Peyer's patch (tissue), 4 donors: ENCODE results near the gene RBPJ. TPM values are rescaled to one million over a fixed set of nuclear protein-coding genes. Genes with fewer than 3 reads are reported as not detected.

Source experiments
- DNase-seq, 3 donors: peaks; one replicate each; pipeline ENCODE4 v3.0.0-alpha.2; 2017 to 2019
- H3K27ac ChIP-seq, 4 donors: fragments of 200-600 bp; sonication (generic); one replicate each; pipeline ENCODE4 v1.5.1; 2016 to 2019
- H3K27me3 ChIP-seq, 2 donors: fragments of 200-600 bp; sonication (generic); one replicate each; pipeline ENCODE4 v1.5.1; 2019
- H3K36me3 ChIP-seq, 3 donors: fragments of 200-600 bp; sonication (generic); one replicate each; pipeline ENCODE4 v1.5.1; 2016 to 2019
- H3K4me1 ChIP-seq, 4 donors: fragments of 200-600 bp; sonication (generic); one replicate each; pipeline ENCODE4 v1.5.1; 2016 to 2019
- H3K4me3 ChIP-seq, 4 donors: fragments of 200-600 bp; sonication (generic); 1 replicate in 3 of 4; 2 replicates in 1 of 4; pipeline ENCODE4 v1.5.1; 2016 to 2019; ENCODE audit warnings: mild to moderate bottlenecking in 1 of 4
- H3K9me3 ChIP-seq, 4 donors: fragments of 200-600 bp; sonication (generic); one replicate each; pipeline ENCODE4 v1.5.1; 2016 to 2019; ENCODE audit warnings: mild to moderate bottlenecking in 1 of 4
- CTCF ChIP-seq, 6 experiments: fragments of 450-650 bp in 4 of 6; fragments of 200-600 bp in 2 of 6; sonication (generic) in 1 of 6; IDR thresholded peaks; one replicate each; pipeline ENCODE4 v1.5.1; 2017 to 2019; ENCODE audit warnings: antibody characterized with exemption in 6 of 6, mild to moderate bottlenecking in 3 of 6, moderate library complexity in 1 of 6
- POLR2A ChIP-seq, 2 donors: fragments of 450-650 bp; IDR thresholded peaks; one replicate each; pipeline ENCODE4 v1.5.1; 2017; ENCODE audit warnings: antibody characterized with exemption in 2 of 2, mild to moderate bottlenecking in 2 of 2, moderate library complexity in 2 of 2
- total RNA-seq, 4 donors: library from RNA; depleted of rRNA; stranded (reverse); fragments of >200 nt; gene quantifications; one replicate each; pipeline ENCODE4 v1.1.0, GENCODE V29; 2016

Gene RBPJ
- total RNA-seq, 4 donors from 2014 or later, result 27.6 to 105 (median 42.8) TPM

DNA sequence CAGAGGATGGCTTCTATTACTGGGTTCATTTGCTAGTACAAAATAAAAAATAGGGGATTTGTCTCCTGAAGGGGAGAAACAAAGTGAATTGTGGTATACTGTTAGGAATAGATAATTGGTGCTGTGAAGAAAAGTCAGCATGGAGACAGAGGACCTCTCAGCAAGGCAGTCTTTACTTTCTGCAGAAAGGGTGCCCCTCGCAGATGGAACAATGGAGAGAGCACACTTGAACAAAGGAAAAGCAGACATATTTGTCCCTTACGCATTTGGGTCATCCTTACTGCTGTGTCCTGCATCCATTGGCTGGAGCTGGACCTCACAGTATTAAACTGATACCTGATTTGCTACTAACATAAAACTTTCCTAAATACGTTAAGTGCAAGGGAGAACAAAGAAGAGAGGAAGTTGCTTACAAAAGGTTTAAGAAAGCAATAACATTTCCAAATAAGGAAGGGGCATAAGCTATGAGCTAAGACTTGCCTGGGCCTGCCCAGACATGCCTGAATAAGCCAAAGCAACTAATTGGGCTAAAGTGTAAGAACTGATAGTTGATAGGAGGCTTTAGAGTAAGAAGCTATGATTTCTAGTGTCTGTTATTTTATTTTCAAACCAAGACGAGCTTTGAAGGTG lies 85.6 kb downstream of the RBPJ start:
- no peak overlapping the region for H3K27ac ChIP-seq
- TF ChIP-seq CTCF (IDR thresholded peaks at IDR 0.05) (no peak), POLR2A (IDR thresholded peaks at IDR 0.05) (no peak)
- no peak overlapping the region for H3K4me3 ChIP-seq
- H3K4me1 ChIP-seq, result no peaks in the 10 kb centered on the region
- H3K36me3 ChIP-seq, result peaks cover 0 to 14% (median 0%) of the 10 kb centered on the region in 3 donors
- DNase-seq, result no peak
- no peaks in the 10 kb centered on the region for H3K27me3 ChIP-seq
- H3K9me3 ChIP-seq, result peaks cover 0 to 9% (median 0%) of the 10 kb centered on the region in 4 donors

GRCh38 chr4:26407476-26407875 lies 86.7 kb downstream of the RBPJ start:
- TF ChIP-seq CTCF (IDR thresholded peaks at IDR 0.05), result no peak
- no peak for TF ChIP-seq POLR2A (IDR thresholded peaks at IDR 0.05)
- no peak overlapping the region for H3K27ac ChIP-seq
- H3K9me3 ChIP-seq, result peaks cover 0 to 9% (median 0%) of the 10 kb centered on the region in 4 donors
- no peaks in the 10 kb centered on the region for H3K4me1 ChIP-seq
- no peak overlapping the region for H3K4me3 ChIP-seq
- no peak for DNase-seq
- peaks cover 0 to 14% (median 0%) of the 10 kb centered on the region in 3 donors for H3K36me3 ChIP-seq
- H3K27me3 ChIP-seq, result no peaks in the 10 kb centered on the region

DNA sequence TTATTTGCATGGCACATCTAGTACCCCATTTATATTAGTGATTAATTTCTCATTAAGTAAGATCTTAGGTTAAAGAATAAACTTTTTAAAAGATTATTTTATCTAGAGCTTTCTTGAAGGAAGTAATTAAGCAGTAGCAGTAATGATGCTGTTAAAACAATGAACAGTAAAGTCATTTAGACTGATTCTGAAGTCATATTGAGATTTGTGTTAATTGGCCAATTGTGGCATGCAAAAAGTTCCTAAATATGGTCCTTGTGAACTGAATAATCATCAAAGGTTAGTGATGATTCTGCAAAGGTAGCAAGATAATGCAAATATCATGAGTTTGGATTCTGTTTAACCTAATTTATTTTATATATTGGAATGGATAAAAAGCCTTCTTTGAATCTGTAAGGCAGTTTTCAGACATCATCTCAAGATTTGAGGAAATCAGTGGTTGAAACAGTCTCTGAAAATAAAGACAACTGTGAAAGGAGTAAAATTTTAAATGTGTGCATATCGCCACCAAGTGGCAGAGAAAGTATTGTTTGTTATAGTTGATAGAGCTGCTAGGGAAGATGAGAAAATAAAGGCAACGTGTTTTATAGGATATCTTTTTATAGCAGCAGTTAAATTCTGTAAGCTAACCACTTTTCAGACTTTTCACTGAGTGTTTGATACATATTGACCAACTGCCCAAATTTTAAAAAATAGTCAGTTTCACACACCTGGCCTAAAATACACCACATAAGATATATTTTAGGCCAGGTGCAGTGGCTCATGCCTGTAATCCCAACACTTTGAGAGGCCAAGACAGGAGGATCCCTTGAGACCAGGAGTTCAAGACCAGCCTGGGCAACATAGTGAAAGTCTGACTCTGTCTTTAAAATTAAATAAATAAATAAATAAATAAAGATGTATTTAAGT lies 89.8 kb downstream of the RBPJ start:
- Histone ChIP-seq H3K36me3 (peaks cover 0 to 17% (median 0%) of the 10 kb centered on the region in 3 donors), H3K27ac (no peak overlapping the region), H3K4me1 (no peaks in the 10 kb centered on the region), H3K9me3 (peaks cover 0 to 9% (median 0%) of the 10 kb centered on the region in 4 donors), H3K4me3 (no peak overlapping the region), H3K27me3 (no peaks in the 10 kb centered on the region)
- TF ChIP-seq CTCF (IDR thresholded peaks at IDR 0.05) (peak; percentile 19 to 83 (median 71)), POLR2A (IDR thresholded peaks at IDR 0.05) (no peak)
- DNase-seq, result no peak

- Histone ChIP-seq H3K27ac (no peak overlapping the region), H3K36me3 (peaks cover 0 to 10% (median 0%) of the 10 kb centered on the region in 3 donors), H3K9me3 (no peaks in the 10 kb centered on the region), H3K4me3 (no peak overlapping the region), H3K4me1 (no peaks in the 10 kb centered on the region), H3K27me3 (no peaks in the 10 kb centered on the region)
- no peak for TF ChIP-seq CTCF (IDR thresholded peaks at IDR 0.05)
- TF ChIP-seq POLR2A (IDR thresholded peaks at IDR 0.05), result no peak
- DNase-seq, result no peak
These were observed 91.9 kb downstream of the RBPJ start for GRCh38 chr4:26412381-26413372.

DNA sequence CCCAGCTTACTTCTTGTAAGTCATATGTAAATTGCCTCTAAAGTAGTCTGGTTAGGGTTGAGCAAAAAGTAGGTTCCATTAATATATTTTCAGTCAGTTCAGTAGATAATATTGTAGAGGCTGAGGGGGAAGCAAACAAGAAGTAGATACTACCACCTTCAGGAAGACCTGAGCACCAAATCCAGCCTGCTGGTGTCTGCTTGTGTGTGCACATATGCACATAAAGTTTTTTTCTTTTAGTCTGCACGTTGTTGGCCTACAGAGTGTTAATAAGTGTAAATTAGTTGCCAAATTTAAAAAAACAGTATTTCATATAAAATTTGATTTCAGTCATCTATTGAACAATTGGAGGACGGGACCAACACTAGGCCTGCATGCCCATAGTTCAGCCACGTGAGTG lies 92.8 kb downstream of the RBPJ start:
- Histone ChIP-seq H3K4me1 (no peaks in the 10 kb centered on the region), H3K36me3 (peaks cover 0 to 10% (median 0%) of the 10 kb centered on the region in 3 donors), H3K4me3 (no peak overlapping the region), H3K27me3 (no peaks in the 10 kb centered on the region), H3K27ac (no peak overlapping the region), H3K9me3 (no peaks in the 10 kb centered on the region)
- DNase-seq, result no peak
- no peak for TF ChIP-seq CTCF (IDR thresholded peaks at IDR 0.05)
- TF ChIP-seq POLR2A (IDR thresholded peaks at IDR 0.05), result no peak
